ENCODE data around the gene ERN1. TPM values are rescaled to one million over a fixed set of nuclear protein-coding genes. Genes with fewer than 3 reads are reported as not detected.

Gene ERN1
- polyA plus RNA-seq, 3 donors, result 11.0 to 27.5 (median 13.7) TPM

- DNase-seq, result no peak
- H3K27ac ChIP-seq (ENCODE audit: low read depth in 1 of 2, low read length in 2 of 2), result no peak overlapping the region
- no peak overlapping the region for H3K4me2 ChIP-seq (replicated peaks; ENCODE audit: extremely low read depth, low read length, poor library complexity, severe bottlenecking)
- H3K9me3 Mint-ChIP-seq, result no peaks in the 10 kb centered on the region
- no peaks in the 10 kb centered on the region for H3K27me3 ChIP-seq (ENCODE audit: control insufficient read depth in 2 of 2, insufficient read depth in 2 of 2, low read length in 2 of 2)
- peaks cover 0 to 7% of the 10 kb centered on the region in 2 donors for H3K36me3 ChIP-seq (replicated peaks in 1 of 2; ENCODE audit: control insufficient read depth in 1 of 2, insufficient read depth in 2 of 2, low read length in 2 of 2)
- H3K4me3 Mint-ChIP-seq, result no peak overlapping the region
- peaks cover 0 to 4% (median 0%) of the 10 kb centered on the region in 3 donors for H3K27me3 Mint-ChIP-seq (ENCODE audit: low read depth in 3 of 3)
- H3K4me3 ChIP-seq (replicated peaks in 1 of 3; ENCODE audit: low read depth in 2 of 3, low read length in 3 of 3), result no peak overlapping the region
- peaks cover 85% of the 10 kb centered on the region for H4K20me1 ChIP-seq (ENCODE audit: insufficient read depth, low read length)
- no peak for TF ChIP-seq CTCF (IDR thresholded peaks at IDR 0.05)
- no peak overlapping the region for H2AFZ ChIP-seq (ENCODE audit: insufficient read depth, low read depth, low read length, poor library complexity, severe bottlenecking)
- H3K9ac ChIP-seq (ENCODE audit: insufficient read depth, low read length, poor library complexity, severe bottlenecking), result no peak overlapping the region
- WGBS (ENCODE audit: insufficient coverage), result 48% methylated on average over 11 of the region's 12 CpGs
- H3K9me3 ChIP-seq (replicated peaks in 1 of 2; ENCODE audit: control insufficient read depth in 1 of 2, insufficient read depth in 1 of 2, low read length in 2 of 2), result no peaks in the 10 kb centered on the region
- peak overlapping the region in 2 of 7 donors; percentile 8 to 42 for H3K27ac Mint-ChIP-seq
- peaks cover 11 to 21% of the 10 kb centered on the region in 2 donors for H3K36me3 Mint-ChIP-seq
- H3K4me1 Mint-ChIP-seq, result peaks cover 48% of the 10 kb centered on the region
- intact Hi-C loops (cut with micrococcal nuclease), result no loop called here
- peaks cover 22 to 25% of the 10 kb centered on the region in 2 donors for H3K4me1 ChIP-seq (ENCODE audit: control insufficient read depth in 1 of 2, insufficient read depth in 2 of 2, low read length in 2 of 2)
- H3K79me2 ChIP-seq (ENCODE audit: insufficient read depth, low read length), result peaks cover 93% of the 10 kb centered on the region
Observed at GRCh38 chr17:64110379-64111152, 19.4 kb downstream of the ERN1 start.

GRCh38 chr17:64109400-64109799, 20.5 kb downstream of the ERN1 start:
- Mint-ChIP-seq H3K4me1 (peaks cover 40% of the 10 kb centered on the region), H3K4me3 (no peak overlapping the region), H3K27me3 (ENCODE audit: low read depth in 3 of 3) (peaks cover 0 to 3% (median 0%) of the 10 kb centered on the region in 3 donors), H3K27ac (peak overlapping the region in 1 of 7 donors; percentile 10), H3K36me3 (peaks cover 21 to 25% of the 10 kb centered on the region in 2 donors), H3K9me3 (no peaks in the 10 kb centered on the region)
- Histone ChIP-seq H3K27ac (ENCODE audit: low read depth in 1 of 2, low read length in 2 of 2) (no peak overlapping the region), H3K9me3 (replicated peaks in 1 of 2; ENCODE audit: control insufficient read depth in 1 of 2, insufficient read depth in 1 of 2, low read length in 2 of 2) (no peaks in the 10 kb centered on the region), H2AFZ (ENCODE audit: insufficient read depth, low read depth, low read length, poor library complexity, severe bottlenecking) (no peak overlapping the region), H3K9ac (ENCODE audit: insufficient read depth, low read length, poor library complexity, severe bottlenecking) (no peak overlapping the region), H3K4me3 (replicated peaks in 1 of 3; ENCODE audit: low read depth in 2 of 3, low read length in 3 of 3) (no peak overlapping the region), H3K4me1 (ENCODE audit: control insufficient read depth in 1 of 2, insufficient read depth in 2 of 2, low read length in 2 of 2) (peaks cover 13 to 14% of the 10 kb centered on the region in 2 donors), H3K4me2 (replicated peaks; ENCODE audit: extremely low read depth, low read length, poor library complexity, severe bottlenecking) (no peak overlapping the region), H4K20me1 (ENCODE audit: insufficient read depth, low read length) (peaks cover 85% of the 10 kb centered on the region), H3K36me3 (replicated peaks in 1 of 2; ENCODE audit: control insufficient read depth in 1 of 2, insufficient read depth in 2 of 2, low read length in 2 of 2) (peaks cover 0 to 6% of the 10 kb centered on the region in 2 donors), H3K79me2 (ENCODE audit: insufficient read depth, low read length) (peaks cover 93% of the 10 kb centered on the region), H3K27me3 (ENCODE audit: control insufficient read depth in 2 of 2, insufficient read depth in 2 of 2, low read length in 2 of 2) (no peaks in the 10 kb centered on the region)
- 86% methylated on average over 2 of the region's 5 CpGs for WGBS (ENCODE audit: insufficient coverage)
- intact Hi-C loops (cut with micrococcal nuclease), result no loop called here
- no peak for DNase-seq
- TF ChIP-seq CTCF (IDR thresholded peaks at IDR 0.05), result no peak
